Heart right ventricle (tissue), 16 donors: ENCODE measurements around the gene MPHOSPH8. TPM values are rescaled to one million over a fixed set of nuclear protein-coding genes. Genes with fewer than 3 reads are reported as not detected.
"Not testable (repeated sequence)": the region's sequence is repeated elsewhere in the genome, so short reads cannot be mapped to it uniquely, and the experiment has no call there.

ENCODE experiments used
- ATAC-seq, 8 donors: fragments of 200-7000 bp; cut with Tn5 transposase; one replicate each; pipeline ENCODE4 v1.9.1; 2020; ENCODE audit warnings: mild to moderate bottlenecking in 8 of 8, moderate library complexity in 8 of 8, moderate number of reproducible peaks in 1 of 8
- DNase-seq, 2 donors: peaks; one replicate each; pipeline ENCODE4 v3.0.0-alpha.2; 2020
- H3K27ac ChIP-seq, 10 donors: fragments of 200-600 bp; sonication (generic) in 2 of 10; one replicate each; pipeline versions ENCODE4 v1.5.0 to v1.8.0; 2020 to 2022; ENCODE audit warnings: mild to moderate bottlenecking in 3 of 10
- H3K27me3 ChIP-seq, 7 donors: fragments of 200-600 bp; one replicate each; pipeline ENCODE4 v1.8.0; 2021 to 2022; ENCODE audit warnings: mild to moderate bottlenecking in 2 of 7
- H3K36me3 ChIP-seq, 9 donors: fragments of 200-600 bp; sonication (generic) in 1 of 9; one replicate each; pipeline versions ENCODE4 v1.5.0 to v1.8.0; 2020 to 2022; ENCODE audit warnings: mild to moderate bottlenecking in 2 of 9
- H3K4me1 ChIP-seq, 9 donors: fragments of 200-600 bp; sonication (generic) in 1 of 9; one replicate each; pipeline versions ENCODE4 v1.5.0 to v1.8.0; 2020 to 2022; ENCODE audit warnings: mild to moderate bottlenecking in 4 of 9
- H3K4me3 ChIP-seq, 10 donors: fragments of 200-600 bp; sonication (generic) in 2 of 10; one replicate each; pipeline versions ENCODE4 v1.5.0 to v1.8.0; 2020 to 2022; ENCODE audit warnings: mild to moderate bottlenecking in 7 of 10, moderate library complexity in 2 of 10
- H3K9me3 ChIP-seq, 11 donors: fragments of 200-600 bp in 10 of 11; sonication (generic) in 2 of 11; one replicate each; pipeline versions ENCODE4 v1.5.0 to v1.8.0; 2013 to 2022; ENCODE audit warnings: mild to moderate bottlenecking in 2 of 11, control low read depth in 1 of 11, moderate library complexity in 1 of 11
- CTCF ChIP-seq, 9 donors: fragments of 200-600 bp; sonication (generic) in 2 of 9; IDR thresholded peaks; one replicate each; pipeline versions ENCODE4 v1.5.0 to v1.8.0; 2021 to 2022; ENCODE audit warnings: antibody characterized with exemption in 9 of 9, mild to moderate bottlenecking in 5 of 9, moderate library complexity in 1 of 9
- WGBS, 2 donors: extraction: QIAGEN DNeasy Blood & Tissue Kit; methylation state at CpG; one replicate each; pipeline ENCODE4 v1.1.7; 2013; ENCODE audit warnings: inconsistent platforms in 1 of 2; 5-methylcytosine and 5-hydroxymethylcytosine counted together
- intact Hi-C, 10 donors: fragments of 100-400 bp; cut with DNase I; formaldehyde crosslinking; loops; one replicate each; pipeline versions ENCODE4 v1.11.1 to v1.14.2; 2022
- polyA plus RNA-seq, 2 donors: library from polyadenylated mRNA; stranded (reverse); fragments of 200-250 nt; gene quantifications; one replicate each; pipeline ENCODE4 v1.2.3, GENCODE V29; 2013
- total RNA-seq, 10 donors: library from RNA; stranded (reverse); fragmentation: NEBNext Ultra II Directional in 3 of 10; extraction: Animal tissue kit (Norgen Biotek cat#: 25700) in 3 of 10; gene quantifications; one replicate each; pipeline versions ENCODE4 v1.2.1 to v1.2.4, GENCODE V29; 2021 to 2023
- donor health status: Arrhythmogenic right ventricular cardiomyopathy.
- donor health status: ischemic (EF 13 %, LVEDD 7.1; RV severe dilation, severe dysfunction).
- donor health status: healthy with polysubstance abuse.
- donor health status: DM: no; HTN: yes; CAD: no.
- donor health status: DM: no; HTN: no; CAD: no.
- donor health status: ischemic (EF 25% LVEDD 6.9; RV normal size, moderate dysfunction).
- donor health status: ischemic (EF 25% LVEDD 5.7; RV mildly dilated, moderate dysfunction).
- donor health status: healthy.
- donor health status: DM: yes; HTN: yes; CAD: no.
- donor health status: Ischemic cardiomyopathy.
- donor health status: ischemic (EF 35%, LVEDD 5.7; RV mildly dilated, moderate dysfunction).
- donor health status: nonischemic (EF 11% LVEDD 7.7; RV severe dilation, severe dysfunction).
- donor health status: DM: yes; HTN: yes; CAD: no.
- donor health status: PGD.
- donor health status: ischemic (EF 29% LVEDD 5.4; RV normal size, mild dysfunction).
- donor health status: nonischemic (EF 23%, LVEDD 6.1; RV moderate dilation, normal function).

MPHOSPH8 gene
- total and polyA plus RNA-seq, 12 donors = 13.3 to 50.5 (median 31.0) TPM

DNA sequence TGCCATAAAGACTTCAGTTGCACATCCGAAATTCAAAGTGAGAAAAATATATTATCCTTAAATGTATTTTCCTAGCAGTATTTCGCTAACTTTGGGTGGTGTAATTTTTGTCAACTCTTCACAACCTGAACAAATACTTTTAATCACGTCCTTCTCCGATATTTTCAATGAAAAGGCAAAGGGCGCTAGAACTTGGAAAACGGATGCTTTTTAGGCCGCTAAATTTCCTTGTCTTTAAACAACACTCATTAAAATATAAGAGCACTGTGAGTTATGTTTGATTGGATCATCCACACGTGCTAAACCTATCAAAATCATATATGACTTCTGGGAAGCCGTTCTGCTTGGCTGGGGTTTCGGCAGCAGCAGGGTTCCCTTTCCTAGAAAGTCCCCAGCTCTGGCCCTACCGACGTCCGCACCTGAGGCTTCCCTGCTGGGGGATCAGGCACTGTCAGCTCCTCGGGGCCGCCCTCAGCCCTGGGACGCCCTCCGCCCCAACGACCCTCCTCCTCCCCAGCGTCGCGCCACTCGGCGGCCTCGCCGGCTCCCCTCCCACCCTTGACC is 462 bp upstream of the MPHOSPH8 start:
- H3K27me3 ChIP-seq = no peaks in the 10 kb centered on the region
- TF ChIP-seq CTCF (IDR thresholded peaks at IDR 0.05) = no peak
- peaks cover 0 to 17% (median 0%) of the 10 kb centered on the region in 9 donors for H3K36me3 ChIP-seq
- intact Hi-C loops = loop anchor here in 6 of 10 donors (5.0 to 10.0 kb wide), 4 partner anchors 149 to 232 kb away; partner anchors contain the start of genes ZMYM5 (in 6 of the 6) and PSPC1 (in 4 of the 6)
- no peaks in the 10 kb centered on the region for H3K9me3 ChIP-seq
- H3K4me3 ChIP-seq = peak overlapping the region; percentile 55 to 97 (median 84)
- H3K27ac ChIP-seq = peak overlapping the region; percentile 85 to 97 (median 93)
- ATAC-seq (no peak), DNase-seq (no peak)
- H3K4me1 ChIP-seq = peaks cover 2 to 42% (median 30%) of the 10 kb centered on the region in 9 donors
- 14 to 17% methylated on average over 25 of the region's 25 CpGs for WGBS, 2 donors

DNA sequence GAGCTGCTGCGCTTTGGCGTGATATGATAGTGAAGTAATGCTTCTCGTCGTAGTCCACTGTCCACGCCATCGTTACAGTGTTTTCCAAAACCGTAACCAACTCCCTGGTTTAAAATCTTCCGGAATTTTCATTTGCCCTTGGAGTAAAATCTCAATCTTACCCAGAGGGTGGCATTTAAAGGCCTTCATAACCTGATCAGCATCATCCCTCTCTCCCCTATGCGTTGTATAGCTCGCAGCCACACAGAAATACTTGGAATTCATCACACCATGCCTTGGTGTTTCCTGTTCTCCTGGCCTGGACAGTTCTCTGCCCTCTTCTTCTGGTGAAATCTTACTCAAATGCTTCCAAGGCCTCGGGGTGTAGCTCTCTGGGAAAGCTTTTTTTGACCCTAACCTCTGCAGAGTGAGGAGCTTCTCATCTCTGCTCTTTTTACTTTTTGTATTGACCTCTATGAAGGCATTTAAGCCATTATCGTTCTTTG is 839 bp downstream of the MPHOSPH8 start:
- no peak for TF ChIP-seq CTCF (IDR thresholded peaks at IDR 0.05)
- intact Hi-C loops = loop anchor here in 6 of 10 donors (5.0 to 10.0 kb wide), 4 partner anchors 148 to 231 kb away; partner anchors contain the start of genes ZMYM5 (in 6 of the 6) and PSPC1 (in 4 of the 6)
- H3K36me3 ChIP-seq = peaks cover 0 to 19% (median 0%) of the 10 kb centered on the region in 9 donors
- no peaks in the 10 kb centered on the region for H3K27me3 ChIP-seq
- WGBS, 2 donors = 0 to 1% methylated on average over 12 of the region's 12 CpGs
- H3K4me1 ChIP-seq = peaks cover 2 to 46% (median 30%) of the 10 kb centered on the region in 9 donors
- DNase-seq (no peak), ATAC-seq (peak in 6 of 8 donors; percentile 3 to 80 (median 28))
- no peaks in the 10 kb centered on the region for H3K9me3 ChIP-seq
- H3K27ac ChIP-seq = peak overlapping the region; percentile 85 to 97 (median 93)
- peak overlapping the region; percentile 55 to 97 (median 84) for H3K4me3 ChIP-seq

GRCh38 chr13:19635926-19636325 is 2.5 kb downstream of the MPHOSPH8 start:
- H3K27me3 ChIP-seq, H3K9me3 ChIP-seq, DNase-seq, H3K27ac ChIP-seq, ATAC-seq: not testable (repeated sequence)
- peaks cover 2 to 53% (median 30%) of the 10 kb centered on the region in 9 donors for H3K4me1 ChIP-seq
- intact Hi-C loops = loop anchor here in 6 of 10 donors (10.0 kb wide), 2 partner anchors 149 to 229 kb away; partner anchors contain the start of genes ZMYM5 (in 5 of the 6) and PSPC1 (in 1 of the 6)
- 89 to 93% methylated on average over 7 of the region's 7 CpGs for WGBS, 2 donors
- peaks cover 0 to 19% (median 0%) of the 10 kb centered on the region in 9 donors for H3K36me3 ChIP-seq
- peak overlapping the region in 3 of 10 donors; percentile 76 to 97 (median 86) for H3K4me3 ChIP-seq

- Histone ChIP-seq H3K27me3 (no peaks in the 10 kb centered on the region), H3K27ac (no peak overlapping the region), H3K36me3 (peaks cover 0 to 76% (median 31%) of the 10 kb centered on the region in 9 donors), H3K4me1 (peaks cover 0 to 26% (median 0%) of the 10 kb centered on the region in 9 donors), H3K4me3 (no peak overlapping the region), H3K9me3 (no peaks in the 10 kb centered on the region)
- no peak for TF ChIP-seq CTCF (IDR thresholded peaks at IDR 0.05)
- DNase-seq (no peak), ATAC-seq (no peak)
- intact Hi-C loops = no loop called here
- WGBS, 2 donors = 95 to 96% methylated on average over 3 of the region's 3 CpGs
Measured at GRCh38 chr13:19643652-19644051, 10.2 kb downstream of the MPHOSPH8 start.
